ENCODE measurements around the gene ALKBH5. TPM values are rescaled to one million over a fixed set of nuclear protein-coding genes. Genes with fewer than 3 reads are reported as not detected.

ALKBH5 gene
- total and polyA plus RNA-seq, 9 of the 15 experiments (the other 6 are each of a cell fraction or from before 2014, with no cell fraction given), result 11.4 to 70.0 (median 47.4) TPM

GRCh38 chr17:18183334-18184142, at the start of gene ALKBH5 (continued):
- TF ChIP-seq, protein P1, sequence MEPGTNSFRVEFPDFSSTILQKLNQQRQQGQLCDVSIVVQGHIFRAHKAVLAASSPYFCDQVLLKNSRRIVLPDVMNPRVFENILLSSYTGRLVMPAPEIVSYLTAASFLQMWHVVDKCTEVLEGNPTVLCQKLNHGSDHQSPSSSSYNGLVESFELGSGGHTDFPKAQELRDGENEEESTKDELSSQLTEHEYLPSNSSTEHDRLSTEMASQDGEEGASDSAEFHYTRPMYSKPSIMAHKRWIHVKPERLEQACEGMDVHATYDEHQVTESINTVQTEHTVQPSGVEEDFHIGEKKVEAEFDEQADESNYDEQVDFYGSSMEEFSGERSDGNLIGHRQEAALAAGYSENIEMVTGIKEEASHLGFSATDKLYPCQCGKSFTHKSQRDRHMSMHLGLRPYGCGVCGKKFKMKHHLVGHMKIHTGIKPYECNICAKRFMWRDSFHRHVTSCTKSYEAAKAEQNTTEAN (CRISPR knock-in tag; IDR thresholded peaks at IDR 0.05), result no peak
- no peak for TF ChIP-seq MYBL2 (IDR thresholded peaks at IDR 0.05; ENCODE audit: low read depth)
- TF ChIP-seq MYBL2 (CRISPR knock-in tag; IDR thresholded peaks at IDR 0.05; ENCODE audit: borderline replicate concordance), result no peak
- TF ChIP-seq RBM25 (IDR thresholded peaks at IDR 0.05; ENCODE audit: low read depth, low read length, severe bottlenecking), result peak; percentile 88
- no peak for TF ChIP-seq ZBTB49 (CRISPR knock-in tag; IDR thresholded peaks at IDR 0.05; ENCODE audit: borderline replicate concordance)
- TF ChIP-seq KLF16 (IDR thresholded peaks at IDR 0.05), result no peak
- TF ChIP-seq CAMTA2 (CRISPR knock-in tag; conservative IDR thresholded peaks at IDR 0.05), result no peak
- no peak for TF ChIP-seq KDM4B (IDR thresholded peaks at IDR 0.05; ENCODE audit: borderline replicate concordance in 2 of 2, low read depth in 1 of 2)
- TF ChIP-seq CHD2 (IDR thresholded peaks at IDR 0.05; ENCODE audit: low read depth, low read length), result peak; percentile 65
- TF ChIP-seq NR2F6 (CRISPR knock-in tag; IDR thresholded peaks at IDR 0.05), result no peak
- TF ChIP-seq ZNF217 (CRISPR knock-in tag; IDR thresholded peaks at IDR 0.05), result no peak
- TF ChIP-seq ZNF436 (CRISPR knock-in tag; IDR thresholded peaks at IDR 0.05), result no peak
- TF ChIP-seq, protein P2, sequence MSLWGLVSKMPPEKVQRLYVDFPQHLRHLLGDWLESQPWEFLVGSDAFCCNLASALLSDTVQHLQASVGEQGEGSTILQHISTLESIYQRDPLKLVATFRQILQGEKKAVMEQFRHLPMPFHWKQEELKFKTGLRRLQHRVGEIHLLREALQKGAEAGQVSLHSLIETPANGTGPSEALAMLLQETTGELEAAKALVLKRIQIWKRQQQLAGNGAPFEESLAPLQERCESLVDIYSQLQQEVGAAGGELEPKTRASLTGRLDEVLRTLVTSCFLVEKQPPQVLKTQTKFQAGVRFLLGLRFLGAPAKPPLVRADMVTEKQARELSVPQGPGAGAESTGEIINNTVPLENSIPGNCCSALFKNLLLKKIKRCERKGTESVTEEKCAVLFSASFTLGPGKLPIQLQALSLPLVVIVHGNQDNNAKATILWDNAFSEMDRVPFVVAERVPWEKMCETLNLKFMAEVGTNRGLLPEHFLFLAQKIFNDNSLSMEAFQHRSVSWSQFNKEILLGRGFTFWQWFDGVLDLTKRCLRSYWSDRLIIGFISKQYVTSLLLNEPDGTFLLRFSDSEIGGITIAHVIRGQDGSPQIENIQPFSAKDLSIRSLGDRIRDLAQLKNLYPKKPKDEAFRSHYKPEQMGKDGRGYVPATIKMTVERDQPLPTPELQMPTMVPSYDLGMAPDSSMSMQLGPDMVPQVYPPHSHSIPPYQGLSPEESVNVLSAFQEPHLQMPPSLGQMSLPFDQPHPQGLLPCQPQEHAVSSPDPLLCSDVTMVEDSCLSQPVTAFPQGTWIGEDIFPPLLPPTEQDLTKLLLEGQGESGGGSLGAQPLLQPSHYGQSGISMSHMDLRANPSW (CRISPR knock-in tag; IDR thresholded peaks at IDR 0.05), result no peak
- 0 out of 2 replicates have a peak, but pooled peaks have one; percentile 51 for TF ChIP-seq ZFP91 (CRISPR knock-in tag; IDR thresholded peaks at IDR 0.05)
- TF ChIP-seq HDAC1 (IDR thresholded peaks at IDR 0.05), result no peak
- no peak for TF ChIP-seq TBP (optimal IDR thresholded peaks at IDR 0.05; ENCODE audit: low read depth, low read length)
- TF ChIP-seq FUS (optimal IDR thresholded peaks at IDR 0.05; ENCODE audit: low read depth, low read length), result no peak
- no peak for TF ChIP-seq TRIM28 (IDR thresholded peaks at IDR 0.05)
- no peak for TF ChIP-seq PYGO2 (tag; IDR thresholded peaks at IDR 0.05)
- no peak for TF ChIP-seq FOXM1 (IDR thresholded peaks at IDR 0.05; ENCODE audit: low read depth)
- TF ChIP-seq FOXM1 (CRISPR knock-in tag; IDR thresholded peaks at IDR 0.05; ENCODE audit: low read depth), result 0 out of 2 replicates have a peak, but pooled peaks have one; percentile 54
